GDM1 (cell line): ENCODE measurements around the gene TCP11.
A peak's percentile ranks its signal among the peaks of the same experiment; 100 is the strongest.
"Not testable (repeated sequence)": the region's sequence is repeated elsewhere in the genome, so short reads cannot be mapped to it uniquely, and the experiment has no call there.

Experiments used
- DNase-seq: peaks from one replicate; lab custom pipeline; 2025; lab: John Stamatoyannopoulos, UW

TCP11 gene

DNA sequence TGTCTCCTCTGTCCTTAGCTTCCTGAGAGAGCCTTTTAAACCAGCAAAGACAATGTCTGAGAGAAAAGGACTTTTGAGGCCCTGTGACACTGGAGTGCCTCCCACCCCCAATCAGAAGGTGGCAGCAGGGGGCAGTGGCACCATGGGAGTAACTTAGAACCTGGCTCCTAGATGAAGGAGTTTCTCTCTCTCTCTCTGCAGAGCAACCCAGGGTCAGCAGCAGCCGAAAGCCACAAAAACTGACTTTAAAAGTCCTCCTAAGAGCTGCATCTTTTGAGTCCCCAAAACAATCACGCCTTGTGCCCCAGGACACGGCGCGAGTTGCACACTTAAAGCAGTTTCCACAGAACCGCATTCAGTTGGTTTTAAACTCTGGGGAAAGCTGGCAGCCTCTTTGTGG lies 5.3 kb upstream of the TCP11 start:
- peak; percentile 35 for DNase-seq

DNA sequence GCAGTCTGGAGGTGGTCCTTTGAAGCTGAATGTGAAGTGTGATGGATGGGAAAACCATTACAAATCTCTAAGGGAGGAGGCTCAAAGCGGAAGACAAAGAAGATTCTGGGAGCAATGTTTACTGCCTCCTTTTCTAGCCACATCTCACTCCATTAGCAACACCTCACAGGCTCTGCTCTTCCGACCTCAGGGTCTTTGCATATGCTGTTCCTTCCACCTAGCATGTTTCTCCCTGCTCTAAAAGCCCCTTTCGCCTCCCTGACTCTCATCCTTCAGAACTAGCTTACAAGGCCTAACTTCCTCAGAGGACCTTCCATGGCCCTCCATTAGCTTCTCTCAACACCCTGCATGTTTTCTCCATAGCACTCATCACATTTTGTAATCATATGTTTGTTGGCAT lies 4.6 kb upstream of the TCP11 start:
- DNase-seq = no peak

- DNase-seq = peak; percentile 27
Measured at GRCh38 chr6:35142588-35143569, 1.7 kb upstream of the TCP11 start.

DNA sequence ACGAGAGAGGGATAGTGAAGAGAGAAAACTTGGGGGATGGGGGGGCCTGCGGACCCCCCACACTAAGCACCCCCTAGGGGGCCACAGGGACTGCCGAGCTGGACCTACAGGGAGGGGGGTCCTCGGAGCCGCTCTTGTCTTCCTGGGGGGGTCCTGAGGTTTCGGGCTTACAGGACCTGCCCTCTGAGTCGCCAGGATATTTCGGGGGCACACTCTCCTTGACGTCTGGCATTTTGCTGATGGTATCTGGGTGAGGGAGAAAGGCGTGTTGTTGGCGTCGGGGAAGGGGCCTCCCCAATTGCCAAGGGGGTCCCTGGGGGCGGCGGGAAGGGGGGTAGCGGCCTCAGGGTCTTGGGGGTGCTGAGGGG lies 516 bp downstream of the TCP11 start:
- DNase-seq = no peak

- DNase-seq = peak; percentile 45
Measured at GRCh38 chr6:35139924-35140638, 1.1 kb downstream of the TCP11 start.

GRCh38 chr6:35139470-35139869 lies 1.7 kb downstream of the TCP11 start:
- no peak for DNase-seq

DNA sequence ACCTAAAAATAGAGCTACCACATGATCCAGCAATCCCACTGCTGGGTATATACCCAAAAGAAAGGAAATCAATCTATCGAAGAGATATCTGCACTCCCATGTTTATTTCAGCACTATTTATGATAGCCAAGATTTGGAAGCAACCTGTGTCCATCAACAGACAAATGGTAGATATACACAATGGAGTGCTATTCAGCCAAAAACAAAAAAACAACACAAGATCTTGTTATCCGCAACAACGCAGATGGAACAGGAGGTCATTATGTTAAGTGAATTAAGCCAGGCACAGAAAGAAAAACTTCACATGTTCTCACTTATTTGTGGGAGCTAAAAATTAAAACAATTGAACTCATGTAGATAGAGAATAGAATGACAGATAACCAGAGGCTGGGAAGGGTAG lies 2.9 kb downstream of the TCP11 start:
- not testable (repeated sequence) for DNase-seq

- DNase-seq = no peak
Measured at GRCh38 chr6:35136185-35136584, 5.0 kb downstream of the TCP11 start.

- DNase-seq = no peak
Measured at GRCh38 chr6:35128496-35128895, 12.6 kb downstream of the TCP11 start.

DNA sequence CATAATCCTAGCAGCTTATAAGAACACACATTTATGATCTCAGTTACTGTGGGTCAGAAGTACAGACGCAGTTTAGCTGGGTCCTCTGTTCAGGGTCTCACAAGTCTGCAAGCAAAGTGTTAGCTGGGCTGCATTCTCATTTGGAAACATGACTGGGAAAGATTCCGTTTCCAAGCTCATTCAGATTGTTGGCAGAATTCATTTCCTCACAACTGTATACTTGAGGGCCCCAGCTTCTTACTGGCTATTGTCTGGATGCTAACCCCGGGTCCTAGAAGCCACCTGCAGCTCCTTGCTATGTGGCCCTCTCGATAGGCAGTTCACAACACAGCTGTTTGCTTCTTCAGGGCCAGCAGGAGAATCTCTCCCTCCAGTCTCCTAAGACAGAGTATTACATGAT lies 13.1 kb downstream of the TCP11 start:
- no peak for DNase-seq

- no peak for DNase-seq
Measured at GRCh38 chr6:35124356-35124755, 16.8 kb downstream of the TCP11 start.

DNA sequence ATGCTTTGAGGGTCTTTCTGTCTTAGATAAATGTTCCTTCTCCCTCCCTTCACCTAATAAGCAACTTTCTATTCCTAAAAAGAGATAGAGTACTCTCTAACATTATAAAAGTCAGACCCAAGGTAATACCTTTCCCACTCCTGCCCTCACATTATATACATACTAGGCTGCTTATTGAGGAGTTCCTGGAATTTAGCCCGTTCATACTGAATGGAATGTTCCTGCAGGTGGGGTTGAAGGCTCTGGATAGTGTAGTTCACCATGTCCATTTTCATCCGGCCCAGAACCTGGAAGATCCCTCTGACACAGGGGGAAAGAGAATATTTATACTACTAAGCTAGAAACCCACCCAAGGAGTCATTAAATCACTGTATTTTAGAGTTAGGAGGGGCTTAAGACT lies 20.4 kb downstream of the TCP11 start:
- DNase-seq = no peak

DNA sequence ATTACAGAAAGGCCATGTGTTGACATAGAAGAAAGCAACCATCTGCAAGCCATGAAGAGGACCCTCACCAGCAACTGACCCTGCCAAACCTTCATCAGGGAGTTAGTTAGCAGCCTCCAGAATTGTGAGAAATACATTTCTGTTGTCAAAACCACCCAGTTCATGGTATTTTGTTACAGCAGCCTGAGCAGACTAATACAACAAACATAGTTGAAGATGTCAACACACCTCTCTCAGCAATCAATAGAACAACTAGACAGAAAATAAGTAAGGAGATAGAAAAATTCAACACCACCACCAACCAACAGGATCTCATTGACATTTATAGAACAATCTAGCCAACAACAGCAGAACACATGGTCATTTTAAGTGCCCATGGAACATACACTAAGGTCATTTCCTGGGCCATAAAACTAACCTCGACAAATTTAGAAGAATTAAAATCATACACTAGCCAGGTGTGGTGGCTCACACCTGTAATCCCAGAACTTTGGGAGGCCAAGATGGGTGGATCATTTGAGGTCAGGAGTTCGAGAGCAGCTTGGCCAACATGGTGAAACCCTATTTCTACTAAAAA lies 32.7 kb downstream of the TCP11 start:
- DNase-seq = no peak

DNA sequence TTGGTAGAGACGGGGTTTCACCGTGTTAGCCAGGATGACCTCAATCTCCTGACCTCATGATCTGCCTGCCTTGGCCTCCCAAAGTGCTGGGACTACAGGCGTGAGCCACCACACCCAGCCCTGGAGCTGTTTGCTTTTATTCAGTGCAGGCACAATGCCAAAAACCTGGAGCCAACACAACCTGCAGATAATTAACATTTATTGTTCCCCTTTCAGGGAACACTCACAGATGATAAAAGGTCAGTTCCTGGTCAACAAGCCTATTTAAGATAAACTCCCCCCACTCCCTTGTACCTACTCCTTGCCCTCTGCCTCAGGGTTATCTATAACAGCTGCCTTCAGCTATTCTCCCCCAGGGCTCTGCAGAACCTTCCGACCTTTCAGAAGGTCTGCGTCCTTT lies 33.4 kb downstream of the TCP11 start:
- not testable (repeated sequence) for DNase-seq

- not testable (repeated sequence) for DNase-seq
Measured at GRCh38 chr6:35107208-35107607, 33.9 kb downstream of the TCP11 start.

DNA sequence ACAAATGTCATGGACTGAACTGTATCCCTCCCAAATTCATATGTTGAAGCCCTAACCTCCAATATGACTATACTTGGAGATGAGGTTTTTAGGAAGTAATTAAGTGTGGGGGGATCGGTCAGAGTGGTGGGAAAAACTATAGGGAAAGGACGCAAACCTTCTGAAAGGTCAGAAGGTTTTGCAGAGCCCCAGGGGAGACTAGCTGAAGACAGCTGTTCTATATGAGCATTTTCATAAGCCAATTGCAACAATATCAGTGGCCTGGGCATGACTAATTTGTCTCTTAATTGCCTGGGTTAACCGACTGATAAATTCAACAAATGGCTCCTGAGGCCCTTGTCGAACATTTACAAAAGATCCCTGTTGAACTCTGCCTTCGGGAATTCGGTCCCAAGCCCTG lies 35.1 kb downstream of the TCP11 start:
- not testable (repeated sequence) for DNase-seq

DNA sequence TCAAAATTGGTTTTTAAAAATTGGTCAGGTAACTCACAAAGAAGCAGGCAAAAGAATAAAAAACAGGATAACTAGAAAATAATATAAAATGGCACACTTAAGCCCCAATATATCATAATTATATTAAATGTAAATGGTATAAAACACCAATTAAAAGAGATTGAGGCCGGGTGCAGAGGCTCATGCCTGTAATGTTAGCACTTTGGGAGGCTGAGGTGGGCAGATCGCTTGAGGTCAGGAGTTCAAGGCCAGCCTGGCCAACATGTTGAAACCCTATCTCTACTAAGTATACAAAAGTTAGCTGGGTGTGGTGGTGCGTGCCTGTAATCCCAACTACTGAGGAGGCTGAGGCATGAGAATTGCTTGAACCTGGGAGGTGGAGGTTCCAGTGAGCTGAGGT lies 36.1 kb downstream of the TCP11 start:
- DNase-seq = no peak

GRCh38 chr6:35099116-35099515 lies 42.0 kb downstream of the TCP11 start:
- no peak for DNase-seq

DNA sequence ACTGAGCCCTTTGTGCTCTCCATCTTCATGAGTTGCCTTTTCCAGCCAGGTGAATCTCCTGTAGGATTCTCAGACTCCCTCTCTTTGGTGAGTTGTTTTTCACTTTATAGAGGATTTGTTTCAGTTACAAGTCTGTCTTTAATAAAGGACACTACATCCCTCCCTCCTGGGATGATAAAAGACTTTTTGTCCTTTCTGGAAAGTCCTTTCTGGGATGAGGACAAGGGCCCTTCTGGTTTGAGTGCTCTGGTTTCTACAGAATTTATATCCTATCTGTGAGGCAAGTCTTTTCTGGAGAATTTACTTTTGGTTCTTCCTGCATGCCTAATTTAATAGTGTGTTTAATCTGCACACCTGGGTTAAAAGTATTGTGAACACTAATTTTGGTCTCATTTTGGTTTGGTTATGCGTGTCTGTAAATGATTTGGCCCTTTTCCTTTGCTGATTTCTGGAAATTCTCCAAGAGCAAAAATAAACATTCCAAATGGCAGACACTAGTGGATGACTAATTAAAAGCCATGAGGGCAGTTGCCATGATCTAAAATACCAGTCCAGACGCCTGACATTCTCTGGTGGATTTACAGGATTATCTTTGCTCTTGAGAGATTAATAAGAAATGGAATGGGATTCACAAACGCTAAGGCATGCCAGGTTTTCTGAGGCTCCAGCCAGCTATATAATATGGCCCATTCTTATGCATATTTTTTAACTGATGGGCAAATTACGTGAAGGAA lies 44.8 kb downstream of the TCP11 start:
- DNase-seq = no peak

DNA sequence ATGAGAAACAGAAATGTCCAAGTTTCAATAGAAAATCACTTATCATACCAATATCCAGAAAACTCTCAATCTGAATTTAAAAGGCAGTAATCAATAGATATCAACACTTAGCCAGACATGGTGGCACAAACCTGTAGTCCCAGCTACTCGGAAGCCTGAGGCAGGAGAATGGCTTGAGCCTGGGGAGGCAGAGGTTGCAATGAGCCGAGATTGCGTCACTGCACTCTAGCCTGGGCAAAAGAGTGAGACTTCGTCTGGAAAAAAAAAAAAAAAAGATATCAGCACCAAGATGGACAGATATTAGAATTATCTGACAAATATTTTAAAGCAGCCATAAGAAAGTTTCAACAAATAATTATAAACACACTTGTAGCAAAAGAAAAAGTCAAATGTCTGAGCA lies 47.0 kb downstream of the TCP11 start:
- DNase-seq = no peak

- DNase-seq = no peak
Measured at GRCh38 chr6:35093783-35094182, 47.4 kb downstream of the TCP11 start.

- no peak for DNase-seq
Measured at GRCh38 chr6:35093118-35093445, 48.1 kb downstream of the TCP11 start.
